ENCODE data around the gene COA7. TPM values are rescaled to one million over a fixed set of nuclear protein-coding genes. Genes with fewer than 3 reads are reported as not detected.
"Not testable (repeated sequence)": the region's sequence is repeated elsewhere in the genome, so short reads cannot be mapped to it uniquely, and the experiment has no call there.

The COA7 gene
- total RNA-seq, 6 experiments from 2014 or later, result 13.6 to 17.8 (median 15.8) TPM

GRCh38 chr1:52702886-52703787 lies 5.0 kb upstream of the COA7 start:
- TF ChIP-seq POLR2A (IDR thresholded peaks at IDR 0.05), result peak; percentile 78
- TF ChIP-seq, protein P1, sequence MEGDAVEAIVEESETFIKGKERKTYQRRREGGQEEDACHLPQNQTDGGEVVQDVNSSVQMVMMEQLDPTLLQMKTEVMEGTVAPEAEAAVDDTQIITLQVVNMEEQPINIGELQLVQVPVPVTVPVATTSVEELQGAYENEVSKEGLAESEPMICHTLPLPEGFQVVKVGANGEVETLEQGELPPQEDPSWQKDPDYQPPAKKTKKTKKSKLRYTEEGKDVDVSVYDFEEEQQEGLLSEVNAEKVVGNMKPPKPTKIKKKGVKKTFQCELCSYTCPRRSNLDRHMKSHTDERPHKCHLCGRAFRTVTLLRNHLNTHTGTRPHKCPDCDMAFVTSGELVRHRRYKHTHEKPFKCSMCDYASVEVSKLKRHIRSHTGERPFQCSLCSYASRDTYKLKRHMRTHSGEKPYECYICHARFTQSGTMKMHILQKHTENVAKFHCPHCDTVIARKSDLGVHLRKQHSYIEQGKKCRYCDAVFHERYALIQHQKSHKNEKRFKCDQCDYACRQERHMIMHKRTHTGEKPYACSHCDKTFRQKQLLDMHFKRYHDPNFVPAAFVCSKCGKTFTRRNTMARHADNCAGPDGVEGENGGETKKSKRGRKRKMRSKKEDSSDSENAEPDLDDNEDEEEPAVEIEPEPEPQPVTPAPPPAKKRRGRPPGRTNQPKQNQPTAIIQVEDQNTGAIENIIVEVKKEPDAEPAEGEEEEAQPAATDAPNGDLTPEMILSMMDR (IDR thresholded peaks at IDR 0.05), result no peak
- ATAC-seq (peak; percentile 73 to 88 (median 82)), DNase-seq (peak; percentile 93 to 96 (median 95))
- Histone ChIP-seq H3K27me3 (no peaks in the 10 kb centered on the region), H3K4me1 (peaks cover 0 to 33% (median 8%) of the 10 kb centered on the region in 4 donors), H3K4me3 (peak overlapping the region; percentile 38 to 55 (median 54)), H3K9me3 (no peaks in the 10 kb centered on the region), H3K27ac (peak overlapping the region; percentile 88 to 98 (median 95)), H3K36me3 (no peaks in the 10 kb centered on the region)
- intact Hi-C loops (cut with DNase I), result loop anchor here in 1 of 2 donors (10.0 kb wide), 1 partner anchor 222 kb away; the partner anchor contains the start of genes ECHDC2 and SCP2
- WGBS (ENCODE audit: insufficient coverage, low coverage, low lambda C conversion rate, missing lambda C conversion rate), result 4% methylated on average over 19 of the region's 35 CpGs

GRCh38 chr1:52695627-52696026 lies 2.5 kb downstream of the COA7 start:
- TF ChIP-seq, protein P1 (IDR thresholded peaks at IDR 0.05), result no peak
- TF ChIP-seq POLR2A (IDR thresholded peaks at IDR 0.05), result no peak
- WGBS (ENCODE audit: insufficient coverage, low coverage, low lambda C conversion rate, missing lambda C conversion rate), result 88% methylated on average over 7 of the region's 7 CpGs
- Histone ChIP-seq H3K4me3 (no peak overlapping the region), H3K9me3 (no peaks in the 10 kb centered on the region), H3K4me1 (peaks cover 0 to 17% (median 0%) of the 10 kb centered on the region in 4 donors), H3K36me3 (peaks cover 0 to 20% (median 0%) of the 10 kb centered on the region in 4 donors), H3K27me3 (no peaks in the 10 kb centered on the region), H3K27ac (no peak overlapping the region)
- ATAC-seq (no peak), DNase-seq (no peak)
- intact Hi-C loops (cut with DNase I), result no loop called here

DNA sequence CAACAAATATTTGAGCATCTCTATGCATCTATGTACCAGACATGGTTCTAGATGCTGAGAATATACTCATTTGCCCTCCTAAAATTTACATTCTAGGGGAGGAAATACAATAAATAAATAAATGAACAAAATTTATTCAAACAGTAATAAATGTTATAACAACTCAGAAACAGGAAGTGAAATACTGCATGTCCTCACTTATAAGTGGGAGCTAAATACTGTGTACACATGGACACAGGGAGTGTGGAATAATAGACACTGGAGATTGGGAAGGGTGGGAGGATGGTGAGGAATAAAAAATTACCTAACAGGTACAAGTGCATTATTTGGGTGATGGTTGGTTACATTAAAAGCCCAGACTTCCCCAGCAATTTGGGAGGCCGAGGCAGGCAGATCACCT lies 4.3 kb downstream of the COA7 start:
- WGBS (ENCODE audit: insufficient coverage, low coverage, low lambda C conversion rate, missing lambda C conversion rate), result 67% methylated on average over 1 of the region's 1 CpG
- ATAC-seq (no peak), DNase-seq (no peak)
- H3K27ac ChIP-seq, result no peak overlapping the region
- no peaks in the 10 kb centered on the region for H3K9me3 ChIP-seq
- no peak for TF ChIP-seq POLR2A (IDR thresholded peaks at IDR 0.05)
- TF ChIP-seq, protein P1 (IDR thresholded peaks at IDR 0.05), result no peak
- intact Hi-C loops (cut with DNase I), result no loop called here
- peaks cover 0 to 23% (median 0%) of the 10 kb centered on the region in 4 donors for H3K36me3 ChIP-seq
- H3K4me3 ChIP-seq, result no peak overlapping the region
- no peaks in the 10 kb centered on the region for H3K27me3 ChIP-seq
- peaks cover 0 to 14% (median 0%) of the 10 kb centered on the region in 4 donors for H3K4me1 ChIP-seq

DNA sequence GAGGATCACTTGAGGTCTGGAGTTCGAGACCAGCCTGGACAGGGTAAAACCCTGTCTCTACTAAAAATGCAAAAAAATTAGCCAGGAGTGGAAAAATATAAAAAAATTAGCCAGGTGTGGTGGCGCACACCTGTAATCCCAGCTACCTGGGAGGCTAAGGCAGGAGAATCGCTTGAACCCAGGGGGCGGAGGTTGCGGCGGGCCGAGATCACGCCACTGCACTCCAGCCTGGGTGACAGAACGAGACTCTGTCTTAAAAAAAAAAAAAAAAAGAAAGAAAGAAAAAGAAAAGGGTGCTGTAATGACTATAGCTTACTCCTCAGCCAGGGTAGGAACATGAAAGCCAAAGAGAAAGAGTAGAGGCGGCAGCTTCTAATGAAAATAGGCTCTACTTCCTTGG lies 4.8 kb downstream of the COA7 start:
- ATAC-seq; H3K9me3 ChIP-seq; H3K4me1 ChIP-seq; H3K27me3 ChIP-seq; intact Hi-C loops (cut with DNase I); H3K27ac ChIP-seq; H3K4me3 ChIP-seq: not testable (repeated sequence)
- 96% methylated on average over 10 of the region's 10 CpGs for WGBS (ENCODE audit: insufficient coverage, low coverage, low lambda C conversion rate, missing lambda C conversion rate)
- peaks cover 0 to 28% (median 0%) of the 10 kb centered on the region in 4 donors for H3K36me3 ChIP-seq
- DNase-seq, result peak in 1 of 3 donors; percentile 15

- DNase-seq, result peak in 1 of 3 donors; percentile 22
- Histone ChIP-seq H3K36me3 (peaks cover 0 to 33% (median 1%) of the 10 kb centered on the region in 4 donors), H3K9me3 (no peaks in the 10 kb centered on the region), H3K4me1 (peaks cover 0 to 9% (median 0%) of the 10 kb centered on the region in 4 donors), H3K27me3 (no peaks in the 10 kb centered on the region), H3K4me3 (no peak overlapping the region), H3K27ac (no peak overlapping the region)
- WGBS (ENCODE audit: insufficient coverage, low coverage, low lambda C conversion rate, missing lambda C conversion rate), result 44% methylated on average over 3 of the region's 4 CpGs
- intact Hi-C loops (cut with DNase I), result no loop called here
- TF ChIP-seq, protein P1 (IDR thresholded peaks at IDR 0.05), result no peak
- TF ChIP-seq POLR2A (IDR thresholded peaks at IDR 0.05), result no peak
- no peak for ATAC-seq
These were observed 5.5 kb downstream of the COA7 start for GRCh38 chr1:52692697-52693096.

All from right lobe of liver (tissue), 6 donors.